ENCODE data around the gene SRGAP2B.
"Not testable (repeated sequence)": the region's sequence is repeated elsewhere in the genome, so short reads cannot be mapped to it uniquely, and the experiment has no call there.

DNA sequence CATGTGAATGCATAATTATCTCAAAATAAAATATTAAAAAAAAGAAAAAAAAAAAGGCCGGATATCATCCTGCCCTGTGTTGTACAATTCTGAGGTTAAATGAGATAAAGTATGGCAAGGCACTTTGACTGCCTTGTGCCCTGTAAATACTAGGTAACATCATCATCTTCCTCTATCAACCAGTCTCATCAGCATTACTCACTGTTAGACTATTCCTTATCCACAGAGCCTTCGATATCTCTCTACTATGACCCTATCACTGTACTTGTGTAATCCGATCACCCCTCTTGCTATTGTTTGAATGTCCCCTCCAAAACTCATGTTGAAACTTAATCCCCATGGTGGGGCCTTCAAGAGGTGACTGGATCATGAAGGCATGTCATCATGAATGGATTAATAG is 18.3 kb downstream of the SRGAP2B start:
- not testable (repeated sequence) for TF ChIP-seq EZH2phosphoT487 (IDR thresholded peaks at IDR 0.05; ENCODE audit: borderline replicate concordance, low read length)
- TF ChIP-seq, protein P1, sequence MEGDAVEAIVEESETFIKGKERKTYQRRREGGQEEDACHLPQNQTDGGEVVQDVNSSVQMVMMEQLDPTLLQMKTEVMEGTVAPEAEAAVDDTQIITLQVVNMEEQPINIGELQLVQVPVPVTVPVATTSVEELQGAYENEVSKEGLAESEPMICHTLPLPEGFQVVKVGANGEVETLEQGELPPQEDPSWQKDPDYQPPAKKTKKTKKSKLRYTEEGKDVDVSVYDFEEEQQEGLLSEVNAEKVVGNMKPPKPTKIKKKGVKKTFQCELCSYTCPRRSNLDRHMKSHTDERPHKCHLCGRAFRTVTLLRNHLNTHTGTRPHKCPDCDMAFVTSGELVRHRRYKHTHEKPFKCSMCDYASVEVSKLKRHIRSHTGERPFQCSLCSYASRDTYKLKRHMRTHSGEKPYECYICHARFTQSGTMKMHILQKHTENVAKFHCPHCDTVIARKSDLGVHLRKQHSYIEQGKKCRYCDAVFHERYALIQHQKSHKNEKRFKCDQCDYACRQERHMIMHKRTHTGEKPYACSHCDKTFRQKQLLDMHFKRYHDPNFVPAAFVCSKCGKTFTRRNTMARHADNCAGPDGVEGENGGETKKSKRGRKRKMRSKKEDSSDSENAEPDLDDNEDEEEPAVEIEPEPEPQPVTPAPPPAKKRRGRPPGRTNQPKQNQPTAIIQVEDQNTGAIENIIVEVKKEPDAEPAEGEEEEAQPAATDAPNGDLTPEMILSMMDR (IDR thresholded peaks at IDR 0.05; ENCODE audit: low read depth, low read length, poor library complexity, severe bottlenecking): not testable (repeated sequence)

Data from DOHH2 (cell line).